Caki2 (cell line): ENCODE measurements around the gene SPOCK2. TPM values are rescaled to one million over a fixed set of nuclear protein-coding genes. Genes with fewer than 3 reads are reported as not detected.
"Not testable (repeated sequence)": the region's sequence is repeated elsewhere in the genome, so short reads cannot be mapped to it uniquely, and the experiment has no call there.

Experiments
- DNase-seq: peaks from one replicate; pipeline ENCODE4 v3.0.0-alpha.2; 2015; ENCODE audit warnings: low read depth
- in situ Hi-C: cut with HindIII; loops from 2 replicates; pipeline ENCODE4 v1.10.0; 2016; ENCODE audit warnings: low sequenced_read_pairs, low pct_unique_long_range_greater_than_20kb, mixed read lengths
- total RNA-seq: library from RNA; depleted of rRNA; stranded (reverse); fragments of >200 nt; shearing (Covaris generic); gene quantifications from 2 replicates; pipeline ENCODE4 v1.2.3, GENCODE V29; 2014; ENCODE audit warnings: low replicate concordance

Gene SPOCK2
- total RNA-seq, 1 experiment from 2014 or later = 0.41 TPM

GRCh38 chr10:72048450-72049124 is 39.8 kb downstream of the SPOCK2 start:
- in situ Hi-C loops = no loop called here
- peak; percentile 85 for DNase-seq

- in situ Hi-C loops = no loop called here
- DNase-seq = no peak
Observed at GRCh38 chr10:72045586-72045985, 42.8 kb downstream of the SPOCK2 start.

GRCh38 chr10:72044417-72045041 is 43.8 kb downstream of the SPOCK2 start:
- in situ Hi-C loops = no loop called here
- DNase-seq = no peak

GRCh38 chr10:72043016-72043834 is 45.1 kb downstream of the SPOCK2 start:
- in situ Hi-C loops = no loop called here
- no peak for DNase-seq

- no peak for DNase-seq
- in situ Hi-C loops = no loop called here
Observed at GRCh38 chr10:72041491-72041890, 46.9 kb downstream of the SPOCK2 start.

GRCh38 chr10:72039377-72039776 is 49.0 kb downstream of the SPOCK2 start:
- no peak for DNase-seq
- in situ Hi-C loops = no loop called here

GRCh38 chr10:72038458-72039001 is 49.8 kb downstream of the SPOCK2 start:
- in situ Hi-C loops = no loop called here

GRCh38 chr10:72037811-72038210 is 50.5 kb downstream of the SPOCK2 start:
- no peak for DNase-seq
- in situ Hi-C loops = no loop called here

More at GRCh38 chr10:72038458-72039001, 49.8 kb downstream of the SPOCK2 start:
- no peak for DNase-seq

- in situ Hi-C loops = no loop called here
- DNase-seq = no peak
Observed at GRCh38 chr10:72037266-72037665, 51.1 kb downstream of the SPOCK2 start.

- in situ Hi-C loops = no loop called here
Observed at GRCh38 chr10:72035252-72035887, 53.0 kb downstream of the SPOCK2 start.

GRCh38 chr10:72034761-72035160 is 53.6 kb downstream of the SPOCK2 start:
- DNase-seq = no peak
- in situ Hi-C loops = no loop called here

More at GRCh38 chr10:72035252-72035887, 53.0 kb downstream of the SPOCK2 start:
- DNase-seq = no peak

- in situ Hi-C loops = no loop called here
- DNase-seq = no peak
Observed at GRCh38 chr10:72034040-72034499, 54.3 kb downstream of the SPOCK2 start.

GRCh38 chr10:72032409-72033162 is 55.8 kb downstream of the SPOCK2 start:
- in situ Hi-C loops, DNase-seq: not testable (repeated sequence)

- DNase-seq = no peak
- in situ Hi-C loops = no loop called here
Observed at GRCh38 chr10:72031706-72032105, 56.6 kb downstream of the SPOCK2 start.

GRCh38 chr10:72030762-72031543 is 57.4 kb downstream of the SPOCK2 start:
- no peak for DNase-seq
- in situ Hi-C loops = no loop called here

- no peak for DNase-seq
- in situ Hi-C loops = no loop called here
Observed at GRCh38 chr10:72029414-72029813, 58.9 kb downstream of the SPOCK2 start.

- peak; percentile 30 for DNase-seq
- in situ Hi-C loops = no loop called here
Observed at GRCh38 chr10:72027498-72027897, 60.9 kb downstream of the SPOCK2 start.
